OCI-LY7 (cell line): ENCODE data around the gene CLCA1. TPM values are rescaled to one million over a fixed set of nuclear protein-coding genes. Genes with fewer than 3 reads are reported as not detected.

ENCODE experiments used
- BruUV-seq: library from RNA; stranded (reverse); fragments of 400-500 nt; replicated peaks from 2 replicates; lab custom pipeline; 2021; lab: Mats Ljungman, UMichigan
- CTCF ChIA-PET: fragments of 300-600 bp; sonication (Branson Sonifier 250); formaldehyde crosslinking; loops from one replicate; lab custom pipeline; 2022; ENCODE audit warnings: antibody characterized with exemption; ENCODE audit not compliant: unreplicated experiment; lab: Charles Lee
- POLR2A ChIA-PET: fragments of 300-600 bp; sonication (Branson Sonifier 250); formaldehyde crosslinking; loops from one replicate; lab custom pipeline; 2022; ENCODE audit warnings: antibody characterized with exemption; lab: Charles Lee
- DNase-seq: peaks from one replicate; pipeline ENCODE4 v3.0.0-alpha.2; 2015; ENCODE audit warnings: low spot score
- H2AFZ ChIP-seq: fragments of 200-600 bp; sonication (generic), shearing (Covaris generic); 2 replicates; pipeline ENCODE4 v1.6.1; 2014; ENCODE audit warnings: mild to moderate bottlenecking, antibody characterized with exemption, low read length, moderate library complexity
- H3K27ac ChIP-seq: fragments of 200-600 bp; sonication (generic); 2 replicates; pipeline ENCODE4 v1.5.1; 2014; ENCODE audit warnings: mixed run types, low read depth, mild to moderate bottlenecking, moderate library complexity, low read length, inconsistent platforms; ENCODE audit not compliant: poor library complexity, severe bottlenecking
- H3K36me3 ChIP-seq: fragments of 200-600 bp; sonication (generic); 2 replicates; pipeline ENCODE4 v1.6.1; 2014; ENCODE audit warnings: mild to moderate bottlenecking, antibody characterized with exemption, low read length, moderate library complexity, mixed read lengths; ENCODE audit not compliant: insufficient read depth
- H3K4me1 ChIP-seq: fragments of 200-600 bp; sonication (generic); 2 replicates; pipeline ENCODE4 v1.5.1; 2014; ENCODE audit warnings: mild to moderate bottlenecking, low read length; ENCODE audit not compliant: insufficient read depth, poor library complexity, severe bottlenecking
- H3K4me2 ChIP-seq: fragments of 200-600 bp; sonication (generic); 2 replicates; pipeline ENCODE4 v1.6.1; 2014; ENCODE audit warnings: mild to moderate bottlenecking, low read length
- H3K4me3 ChIP-seq: fragments of 200-600 bp; sonication (generic); 2 replicates; pipeline ENCODE4 v1.5.1; 2014; ENCODE audit warnings: mild to moderate bottlenecking, low read depth, low read length; ENCODE audit not compliant: poor library complexity, severe bottlenecking
- H3K79me2 ChIP-seq: fragments of 200-600 bp; sonication (generic); 2 replicates; pipeline ENCODE4 v1.6.1; 2016; ENCODE audit warnings: low read depth, mild to moderate bottlenecking, low read length, moderate library complexity, mixed read lengths; ENCODE audit not compliant: insufficient read depth
- H3K9me2 ChIP-seq: fragments of 200-600 bp; sonication (generic); 2 replicates; pipeline ENCODE4 v1.6.1; 2016; ENCODE audit warnings: mild to moderate bottlenecking, low read length, mixed read lengths; ENCODE audit not compliant: insufficient read depth
- H3K9me3 ChIP-seq: fragments of 200-600 bp; sonication (generic); 2 replicates; pipeline ENCODE4 v1.6.1; 2014; ENCODE audit warnings: mild to moderate bottlenecking, mixed run types, low read length, mixed read lengths
- H4K20me1 ChIP-seq: fragments of 200-600 bp; sonication (generic); 2 replicates; pipeline ENCODE4 v1.6.1; 2014; ENCODE audit warnings: mild to moderate bottlenecking, antibody characterized with exemption, low read length, moderate library complexity, mixed read lengths; ENCODE audit not compliant: insufficient read depth
- CTCF ChIP-seq: fragments of 200-600 bp; sonication (generic); conservative IDR thresholded peaks from 2 replicates; pipeline ENCODE4 v1.5.1; 2014; ENCODE audit warnings: mild to moderate bottlenecking, antibody characterized with exemption, low read length, moderate library complexity, mixed read lengths
- EZH2phosphoT487 ChIP-seq: fragments of 200-600 bp; sonication (generic); IDR thresholded peaks from 2 replicates; pipeline ENCODE4 v1.6.1; 2018; ENCODE audit warnings: low read depth, borderline replicate concordance, mild to moderate bottlenecking, mixed run types, antibody characterized with exemption, low read length, moderate library complexity, mixed read lengths
- intact Hi-C: fragments of 100-400 bp; cut with micrococcal nuclease; formaldehyde crosslinking; loops from one replicate; pipeline ENCODE4 v1.10.0; 2022; ENCODE audit not compliant: unreplicated experiment
- total RNA-seq, 2 experiments: library from RNA; depleted of rRNA in 1 of 2; stranded (reverse); fragments of >200 nt in 1 of 2; shearing (Covaris generic) in 1 of 2; gene quantifications; 2 replicates each; pipeline ENCODE4 v1.2.3, GENCODE V29; 2014 to 2022

CLCA1 gene
- total RNA-seq, 2 experiments from 2014 or later: not detected

GRCh38 chr1:86487811-86488141 is 19.0 kb downstream of the CLCA1 start:
- POLR2A ChIA-PET: no interaction called here
- Histone ChIP-seq H2AFZ (no peak overlapping the region), H3K36me3 (no peaks in the 10 kb centered on the region), H3K79me2 (no peaks in the 10 kb centered on the region), H3K9me2 (no peaks in the 10 kb centered on the region), H3K27ac (no peak overlapping the region), H3K4me2 (no peak overlapping the region), H3K9me3 (no peaks in the 10 kb centered on the region), H4K20me1 (no peaks in the 10 kb centered on the region), H3K4me3 (no peak overlapping the region), H3K4me1 (no peaks in the 10 kb centered on the region)
- DNase-seq: no peak
- TF ChIP-seq CTCF (no peak), EZH2phosphoT487 (no peak)
- CTCF ChIA-PET: no interaction called here
- BruUV-seq: no TSS peak
- intact Hi-C loops: no loop called here

- no peak overlapping the region for H3K4me3 ChIP-seq
- DNase-seq: no peak
Measured at GRCh38 chr1:86489242-86489878, 20.6 kb downstream of the CLCA1 start.

More at GRCh38 chr1:86489242-86489878, 20.6 kb downstream of the CLCA1 start:
- intact Hi-C loops: no loop called here
- no peaks in the 10 kb centered on the region for H4K20me1 ChIP-seq
- H3K79me2 ChIP-seq: no peaks in the 10 kb centered on the region
- H3K9me3 ChIP-seq: no peaks in the 10 kb centered on the region
- H3K4me1 ChIP-seq: no peaks in the 10 kb centered on the region
- H3K27ac ChIP-seq: no peak overlapping the region
- ChIA-PET CTCF (no interaction called here), POLR2A (interaction anchor here (1.1 to 1.5 kb wide), 2 partner anchors 9 to 14 kb away, joined by 3 to 4 read pairs; no protein-coding TSS in a partner anchor)
- H3K4me2 ChIP-seq: no peak overlapping the region
- BruUV-seq: no TSS peak
- no peak overlapping the region for H2AFZ ChIP-seq
- TF ChIP-seq EZH2phosphoT487: no peak
- no peak for TF ChIP-seq CTCF
- H3K36me3 ChIP-seq: no peaks in the 10 kb centered on the region
- no peaks in the 10 kb centered on the region for H3K9me2 ChIP-seq
